Measurements from ENCODE around the gene NIP7. TPM values are rescaled to one million over a fixed set of nuclear protein-coding genes. Genes with fewer than 3 reads are reported as not detected.

The NIP7 gene
- total RNA-seq, 1 donor from 2014 or later = 29.0 TPM

DNA sequence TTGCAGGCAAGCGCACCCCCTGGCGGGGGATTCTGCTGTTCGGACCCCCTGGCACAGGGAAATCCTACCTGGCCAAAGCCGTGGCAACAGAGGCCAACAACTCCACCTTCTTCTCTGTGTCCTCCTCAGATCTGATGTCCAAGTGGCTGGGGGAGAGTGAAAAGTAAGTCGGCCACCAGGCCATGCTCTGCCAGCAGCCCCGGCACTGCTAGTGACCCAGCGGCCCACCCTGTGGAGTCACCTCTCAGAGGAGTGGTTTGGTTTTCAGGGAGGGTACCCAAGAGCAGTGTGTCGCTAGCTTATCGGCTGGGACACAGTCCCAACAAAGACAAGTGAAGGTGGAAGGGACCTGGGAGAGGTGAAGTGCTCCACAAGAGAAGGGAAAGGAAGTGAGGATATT, 20.2 kb upstream of the NIP7 start:
- no peak for ATAC-seq

DNA sequence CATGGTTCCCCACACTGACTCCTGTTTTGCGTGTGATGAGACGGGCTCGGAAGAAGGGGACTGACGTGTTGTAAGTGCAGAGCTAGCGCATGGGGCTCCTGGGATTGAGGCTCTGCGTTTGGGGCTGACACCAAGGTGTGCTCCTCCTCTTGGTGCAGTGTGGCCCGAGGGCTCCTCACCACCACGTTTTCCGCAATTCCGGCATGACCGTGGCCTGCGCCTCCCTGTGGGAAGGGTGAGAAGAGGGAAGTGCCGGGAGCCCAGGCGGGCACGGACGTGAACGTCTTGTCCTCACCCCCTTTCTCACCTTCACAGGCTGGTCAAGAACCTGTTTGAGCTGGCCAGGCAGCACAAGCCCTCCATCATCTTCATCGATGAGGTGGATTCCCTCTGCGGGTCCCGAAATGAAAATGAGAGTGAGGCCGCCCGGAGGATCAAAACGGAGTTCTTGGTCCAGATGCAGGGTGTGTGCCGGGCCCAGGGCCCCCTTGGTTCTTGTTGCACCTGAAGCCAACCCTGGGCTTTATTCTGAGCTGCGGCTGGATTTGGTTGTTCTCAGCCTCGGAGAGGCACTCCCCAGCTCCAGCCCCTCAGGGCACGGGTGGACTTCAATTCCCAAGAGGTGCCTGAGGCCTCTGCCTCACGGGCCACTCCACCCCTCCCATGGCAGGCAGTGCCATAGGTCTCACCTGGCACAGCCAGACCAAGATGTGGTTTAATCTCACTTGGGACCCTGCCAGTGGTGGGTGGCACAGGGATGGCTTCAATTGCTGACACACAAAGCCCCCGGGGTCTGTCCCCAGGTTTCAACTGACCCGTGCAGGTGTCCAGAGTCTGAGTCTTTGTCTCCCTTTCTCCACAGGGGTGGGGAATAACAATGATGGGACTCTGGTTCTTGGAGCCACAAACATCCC, 19.5 kb upstream of the NIP7 start:
- ATAC-seq = no peak

DNA sequence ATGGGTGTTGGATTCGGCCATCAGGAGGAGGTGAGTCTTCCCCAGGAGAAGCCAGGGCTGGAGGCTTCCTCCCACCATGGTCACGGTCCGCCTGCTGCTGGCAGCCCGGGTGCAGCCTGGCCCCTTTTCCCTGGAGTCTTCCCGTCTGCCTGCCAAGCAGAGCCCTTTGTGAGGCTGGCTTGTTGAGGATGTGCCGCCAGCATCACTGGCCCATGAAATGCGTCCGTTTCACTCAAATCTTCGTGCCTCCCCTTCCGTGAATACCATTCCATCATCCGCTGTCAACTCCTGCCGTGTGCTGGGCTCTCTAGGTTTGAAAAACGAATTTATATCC, 18.9 kb upstream of the NIP7 start:
- ATAC-seq = no peak

DNA sequence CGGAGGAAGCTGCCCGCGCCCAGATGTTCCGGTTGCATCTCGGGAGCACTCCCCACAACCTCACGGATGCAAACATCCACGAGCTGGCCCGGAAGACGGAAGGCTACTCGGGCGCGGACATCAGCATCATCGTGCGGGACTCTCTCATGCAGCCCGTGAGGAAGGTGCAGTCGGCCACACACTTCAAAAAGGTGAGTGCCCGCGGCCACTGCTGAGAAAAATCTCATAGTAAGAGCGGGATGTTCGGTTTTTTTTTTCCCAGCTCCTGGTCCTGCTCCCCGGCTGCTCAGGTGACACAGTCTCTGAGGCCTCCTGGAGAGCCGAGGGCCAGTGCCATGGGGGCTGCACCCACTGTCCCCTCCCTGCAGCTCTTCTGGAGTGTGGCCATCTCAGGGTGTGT, 18.5 kb upstream of the NIP7 start:
- no peak for ATAC-seq

DNA sequence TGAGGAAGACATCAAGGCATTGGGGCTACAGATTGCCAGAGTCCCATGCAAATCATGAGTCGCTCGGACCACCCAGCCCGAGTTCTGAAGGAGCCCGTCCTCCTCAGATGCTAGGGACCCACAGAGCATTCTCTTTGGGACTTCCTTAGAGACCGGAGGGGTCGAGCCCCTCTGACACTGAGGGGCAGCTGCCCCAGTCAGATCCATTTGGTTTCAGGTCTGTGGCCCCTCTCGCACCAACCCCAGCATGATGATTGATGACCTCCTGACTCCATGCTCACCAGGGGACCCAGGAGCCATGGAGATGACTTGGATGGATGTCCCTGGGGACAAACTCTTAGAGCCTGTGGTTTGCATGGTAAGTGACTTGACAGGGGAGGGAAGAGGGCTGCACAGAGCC, 17.2 kb upstream of the NIP7 start:
- no peak for ATAC-seq

DNA sequence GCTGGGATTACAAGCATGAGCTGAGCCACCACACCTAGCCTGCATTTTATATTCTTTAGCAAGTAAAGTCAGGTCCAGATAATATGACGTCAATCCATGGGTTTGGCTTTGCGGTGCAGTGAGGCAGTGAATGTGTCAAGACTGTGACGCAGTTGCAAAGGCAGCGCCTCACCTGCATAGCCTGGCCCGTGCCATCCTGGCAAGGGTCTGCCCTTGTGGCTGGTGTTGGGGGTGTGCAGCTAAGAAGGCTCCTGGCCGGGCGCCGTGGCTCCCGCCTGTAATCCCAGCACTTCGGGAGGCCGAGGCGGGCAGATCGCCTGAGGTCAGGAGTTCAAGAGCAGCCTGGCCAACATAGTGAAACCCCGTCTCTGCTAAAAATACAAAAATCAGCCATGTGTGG, 16.2 kb upstream of the NIP7 start:
- peak; percentile 13 for ATAC-seq

DNA sequence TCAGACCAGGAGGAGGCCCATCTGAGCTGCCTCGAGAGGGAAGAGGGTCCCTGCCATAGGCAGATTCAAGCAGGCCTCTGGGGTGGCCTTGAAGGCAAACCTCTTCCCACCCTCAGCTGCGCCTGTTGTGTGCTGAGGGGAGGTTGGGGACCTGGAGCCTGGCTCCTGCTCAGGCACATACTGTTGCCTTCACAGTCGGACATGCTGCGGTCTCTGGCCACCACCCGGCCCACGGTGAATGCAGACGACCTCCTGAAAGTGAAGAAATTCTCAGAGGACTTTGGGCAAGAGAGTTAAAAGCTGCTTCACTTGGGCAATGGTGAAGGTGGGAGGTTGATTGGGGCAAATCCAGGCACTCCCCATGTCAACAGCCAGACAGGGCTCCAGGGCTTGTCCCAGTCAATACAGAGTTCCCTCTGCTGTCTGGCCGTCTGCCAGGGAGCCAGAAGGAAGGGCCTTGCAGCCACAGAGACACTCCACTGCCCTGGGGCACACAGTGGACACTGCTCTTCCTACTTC, 15.5 kb upstream of the NIP7 start:
- no peak for ATAC-seq

DNA sequence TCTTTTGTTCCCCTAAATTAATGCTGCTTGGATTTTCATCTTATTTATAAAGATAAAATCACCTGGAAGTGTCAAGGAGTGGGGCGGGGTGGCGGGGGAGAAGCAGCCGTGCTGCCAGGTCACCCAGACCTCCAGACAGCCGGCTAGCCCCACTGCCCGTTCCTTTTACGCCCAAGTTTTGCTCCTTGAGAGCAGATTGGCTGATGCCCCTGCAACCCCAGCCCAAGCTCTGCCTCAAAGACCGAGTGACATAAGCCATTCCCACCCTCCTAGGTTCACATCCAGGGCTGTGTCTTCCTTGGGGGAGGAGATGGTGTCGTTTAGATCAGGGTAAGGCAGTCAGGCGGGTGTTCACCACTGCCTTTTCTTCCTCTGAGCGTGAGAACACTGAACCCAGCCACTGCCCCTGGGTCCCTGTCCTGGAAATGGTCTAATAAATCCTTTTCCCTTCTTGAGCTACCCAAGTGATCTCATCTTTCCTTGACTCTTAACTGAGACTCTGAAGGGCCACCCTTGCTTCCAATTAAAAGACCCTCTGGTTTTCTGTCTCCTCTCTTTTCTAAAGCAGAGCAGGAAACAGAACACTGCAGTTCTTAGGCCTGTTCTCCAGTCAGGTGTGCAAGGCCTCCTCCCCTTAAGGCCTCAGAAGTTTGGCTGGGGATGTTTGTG, 14.9 kb upstream of the NIP7 start:
- no peak for ATAC-seq

DNA sequence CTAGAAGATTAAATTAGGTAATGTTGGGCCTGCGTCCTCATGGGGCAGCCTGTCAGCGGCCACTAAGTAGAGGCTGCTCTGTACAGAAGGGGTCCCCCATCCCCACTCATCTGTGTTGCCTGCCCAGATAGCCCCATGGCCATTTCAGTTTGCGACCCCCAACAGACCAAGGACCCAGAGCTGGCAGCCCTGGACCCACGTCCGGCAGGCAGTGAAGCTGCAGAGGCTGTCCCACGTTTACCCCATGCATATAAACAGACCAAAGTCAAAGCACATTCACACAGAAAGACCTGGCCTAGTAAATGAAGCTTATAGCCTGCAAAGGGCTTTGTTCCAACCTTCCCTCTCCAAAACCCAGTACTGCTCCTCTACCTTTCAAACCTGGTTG, 13.8 kb upstream of the NIP7 start:
- no peak for ATAC-seq

DNA sequence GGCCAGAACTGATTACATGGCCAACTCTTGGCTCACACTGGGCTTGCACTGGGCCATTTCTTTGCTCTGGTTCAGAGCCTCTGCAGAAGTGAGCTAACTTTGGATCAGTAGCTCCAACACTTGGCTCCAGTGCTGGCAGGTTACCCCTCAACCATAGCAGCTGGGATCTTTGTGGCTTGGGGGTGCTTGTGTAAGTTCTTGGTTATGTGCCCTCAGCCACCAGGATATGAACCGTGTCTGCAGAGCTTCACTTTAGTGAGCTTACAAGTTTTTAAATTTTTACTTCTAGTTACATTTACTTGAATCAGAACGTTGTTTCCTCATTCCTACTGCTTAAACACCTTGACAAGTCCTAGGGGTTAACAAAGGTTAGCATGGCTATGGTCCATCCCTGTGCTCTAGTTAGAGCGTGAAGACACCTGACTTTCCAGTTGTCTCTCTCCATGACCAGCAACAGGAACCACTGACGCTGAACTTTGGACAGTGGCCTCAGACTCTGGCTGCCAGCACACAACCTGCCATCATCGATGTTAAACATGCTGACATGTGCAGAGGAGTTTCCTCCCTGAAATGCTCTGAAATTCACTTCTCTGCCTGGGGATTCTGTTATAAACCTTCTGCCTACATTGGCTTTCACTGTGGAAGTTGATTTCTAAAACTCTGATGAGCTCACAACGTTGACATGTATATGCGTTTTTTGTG, 13.2 kb upstream of the NIP7 start:
- peak; percentile 34 for ATAC-seq

DNA sequence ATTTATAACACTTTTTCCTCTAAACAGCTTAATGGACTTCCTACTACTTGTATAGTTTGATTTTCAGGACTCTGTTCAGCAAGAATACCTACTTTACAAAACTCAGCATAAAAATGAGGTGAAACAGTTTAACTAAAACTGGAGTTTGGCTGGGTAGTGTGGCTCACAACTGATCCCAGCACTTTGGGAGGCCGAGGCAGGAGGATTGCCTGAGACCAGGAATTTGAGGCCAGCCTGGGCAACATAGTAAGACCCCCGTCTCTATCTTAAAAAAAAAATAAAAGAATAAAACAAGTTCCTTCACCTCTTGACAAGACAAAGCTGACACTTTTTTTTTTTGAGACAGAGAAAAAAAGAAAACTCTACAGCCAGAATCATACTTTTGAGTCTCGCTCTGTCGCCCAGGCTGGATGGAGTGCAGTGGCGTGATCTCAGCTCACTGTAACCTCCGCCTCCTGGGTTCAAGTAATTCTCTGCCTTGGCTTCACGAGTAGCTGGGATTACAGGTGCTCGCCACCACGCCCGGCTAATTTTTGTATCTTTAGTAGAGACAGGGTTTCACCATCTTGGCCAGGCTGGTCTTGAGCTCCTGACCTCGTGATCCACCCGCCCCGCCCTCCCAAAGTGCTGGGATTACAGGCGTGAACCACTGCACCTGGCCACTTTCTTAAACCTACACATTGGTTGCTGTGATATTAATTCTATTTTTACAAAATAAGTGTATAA, 11.8 kb upstream of the NIP7 start:
- ATAC-seq = no peak

DNA sequence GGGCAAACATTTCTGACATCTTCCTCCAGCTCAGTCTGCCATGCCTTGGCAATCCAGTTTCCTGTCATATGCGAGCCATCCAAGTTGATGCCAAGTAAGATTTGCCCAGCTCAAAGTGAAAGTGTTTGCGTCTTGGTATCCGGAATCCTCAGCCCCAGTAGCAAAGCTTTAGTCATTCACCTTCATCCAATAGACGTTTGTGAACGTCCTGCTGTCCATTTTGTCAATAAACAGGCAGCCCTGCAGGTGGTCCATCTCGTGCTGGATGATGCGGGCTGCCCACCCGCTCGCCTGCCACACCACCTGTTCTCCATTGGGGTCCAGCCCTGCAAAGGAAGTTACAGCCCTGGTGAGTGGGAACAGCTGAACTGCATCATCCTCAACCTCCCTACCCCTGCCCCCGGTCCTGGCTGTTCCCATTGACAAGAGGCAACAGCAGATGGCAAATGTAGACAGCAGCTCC, 10.7 kb upstream of the NIP7 start:
- no peak for ATAC-seq

DNA sequence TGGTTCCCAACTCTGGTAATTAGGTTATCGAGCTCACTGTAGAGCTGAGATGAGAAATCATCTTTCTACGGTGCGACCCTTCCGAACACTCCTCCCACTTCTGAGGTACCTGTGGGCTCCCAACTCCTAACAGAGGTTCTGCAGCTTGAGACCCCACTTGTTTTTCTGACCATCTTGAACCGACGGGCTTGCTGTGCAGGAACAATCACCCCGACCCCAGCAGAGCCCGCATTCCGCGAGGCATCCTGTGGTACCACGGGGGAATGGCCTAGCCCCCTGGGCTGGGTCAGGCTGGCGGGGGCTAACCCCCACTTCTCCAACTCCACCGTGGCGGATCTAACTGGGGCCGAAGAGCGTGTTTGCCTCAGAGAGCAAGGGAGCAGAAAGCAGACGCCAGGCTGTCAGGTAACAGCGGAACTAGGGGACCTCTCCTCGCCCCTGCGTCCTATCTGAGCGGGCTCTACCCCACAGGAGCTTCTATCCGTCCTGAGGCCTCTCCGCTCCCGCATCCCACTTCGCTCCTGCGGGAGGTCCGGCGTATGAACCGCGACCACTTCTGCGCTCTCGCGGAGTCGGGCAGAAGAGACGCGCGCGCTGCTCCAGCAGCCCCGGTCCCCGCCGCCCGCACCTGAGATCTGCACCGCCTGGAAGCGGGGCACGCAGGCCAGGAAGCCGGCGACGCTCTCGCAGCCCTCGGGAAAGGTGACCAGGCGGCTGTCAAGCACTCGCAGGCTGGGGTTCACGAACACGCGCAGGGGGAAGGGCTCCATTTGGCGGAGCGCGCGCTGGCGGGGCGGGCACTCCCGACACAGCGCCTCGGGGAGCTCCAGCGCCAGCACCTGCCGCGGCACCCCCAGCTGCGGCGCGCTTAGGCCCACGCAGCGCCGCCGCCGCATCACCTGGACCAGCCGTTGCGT, 9.9 kb upstream of the NIP7 start:
- ATAC-seq = peak; percentile 61

DNA sequence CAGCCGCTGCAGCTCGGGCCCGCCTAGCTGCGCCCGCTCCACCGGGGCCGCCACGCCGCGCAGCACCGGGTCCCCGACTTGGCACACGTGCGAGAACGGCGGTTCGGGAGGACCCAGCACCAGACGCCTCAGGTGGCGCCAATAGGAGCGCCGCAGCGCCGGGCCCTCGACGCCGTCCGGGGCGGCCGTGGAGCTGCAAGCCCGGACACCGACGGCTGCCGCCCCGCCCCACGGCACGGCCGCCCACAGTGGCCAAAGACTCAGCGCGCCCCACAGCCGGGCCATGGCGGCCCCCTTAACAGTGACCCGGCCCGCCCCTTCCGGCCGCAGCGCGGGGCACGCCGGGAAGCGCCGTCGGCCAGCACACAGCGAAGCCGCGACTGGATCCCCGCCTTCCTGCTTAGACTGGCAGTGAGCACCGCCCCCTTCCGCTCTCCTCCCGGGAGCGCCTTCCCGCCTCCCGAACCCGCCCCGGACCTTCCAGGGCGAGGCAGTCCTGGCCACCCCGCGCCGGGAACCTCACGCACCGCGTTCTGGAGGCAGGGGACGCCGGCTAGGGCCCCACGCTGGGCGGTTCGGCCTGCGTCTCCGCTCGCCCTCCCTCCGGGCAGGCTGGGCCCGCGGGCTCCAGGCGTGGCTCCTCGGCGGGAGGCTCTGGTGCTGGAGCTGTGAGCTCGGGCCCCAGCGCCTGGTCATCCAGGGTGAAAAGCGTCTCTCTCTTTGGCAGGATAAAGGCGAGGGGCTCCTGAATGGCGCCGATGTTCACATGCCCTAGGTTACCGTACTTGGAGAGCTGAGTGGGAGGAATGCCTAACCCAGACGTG, 9.1 kb upstream of the NIP7 start, which contains the start of gene PDF:
TSS of gene PDF (minus strand) at position 303 of the 824 bp plus-strand sequence. CDS start at position 285, 18 bp downstream.
- ATAC-seq = peak; percentile 90

DNA sequence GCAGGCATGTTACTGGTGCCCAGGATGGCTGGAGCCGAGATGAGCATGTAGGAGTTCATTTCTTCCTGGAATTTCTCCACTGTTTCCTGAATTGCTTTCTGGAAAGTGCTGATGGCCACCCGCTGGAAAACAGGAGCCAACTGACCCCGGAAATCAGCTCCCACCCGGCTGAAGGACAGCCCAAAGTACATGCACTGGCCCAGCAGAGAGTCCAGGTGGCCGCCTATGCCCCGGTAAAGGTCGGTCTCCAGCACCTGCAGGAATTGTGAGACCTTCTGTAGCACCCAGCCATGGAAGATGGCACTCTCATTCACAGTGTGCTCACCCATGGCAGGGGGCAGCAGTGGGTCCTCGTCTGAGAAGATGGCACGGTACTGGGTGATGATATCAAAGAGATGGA, 4.9 kb upstream of the NIP7 start:
- ATAC-seq = no peak

DNA sequence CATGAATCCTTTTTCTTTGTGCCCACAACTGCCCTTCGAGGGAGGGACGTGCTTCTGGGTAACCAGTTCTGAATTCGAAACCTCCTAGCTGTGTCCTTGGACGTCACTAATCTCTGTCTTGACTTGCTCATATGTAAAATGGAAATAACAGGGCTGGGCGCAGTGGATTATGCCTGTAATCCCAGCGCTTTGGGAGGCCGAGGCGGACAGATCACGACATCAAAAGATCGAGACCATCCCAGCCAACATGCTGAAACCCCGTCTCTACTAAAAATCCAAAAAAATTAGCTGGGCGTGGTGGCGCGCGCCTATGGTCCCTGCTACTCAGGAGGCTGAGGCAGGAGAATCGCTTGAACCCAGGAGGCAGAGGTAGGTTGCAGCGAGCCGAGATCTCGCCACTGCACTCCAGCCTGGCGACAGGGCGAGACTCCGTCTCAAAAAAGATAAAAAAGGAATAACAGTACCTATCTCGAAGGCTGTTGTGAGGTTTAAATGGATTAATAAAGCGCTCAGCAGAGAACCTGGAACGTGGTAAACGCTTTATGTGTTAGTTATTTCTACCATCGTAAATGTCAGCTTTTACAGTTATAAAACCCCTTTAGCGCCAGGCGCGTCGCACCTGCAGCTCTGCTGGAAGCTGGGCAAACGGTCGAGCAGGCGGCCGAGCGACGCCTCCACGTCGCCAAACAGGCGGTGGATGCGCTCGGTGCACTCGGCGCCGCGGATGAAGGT, 849 bp upstream of the NIP7 start:
- ATAC-seq = no peak

DNA sequence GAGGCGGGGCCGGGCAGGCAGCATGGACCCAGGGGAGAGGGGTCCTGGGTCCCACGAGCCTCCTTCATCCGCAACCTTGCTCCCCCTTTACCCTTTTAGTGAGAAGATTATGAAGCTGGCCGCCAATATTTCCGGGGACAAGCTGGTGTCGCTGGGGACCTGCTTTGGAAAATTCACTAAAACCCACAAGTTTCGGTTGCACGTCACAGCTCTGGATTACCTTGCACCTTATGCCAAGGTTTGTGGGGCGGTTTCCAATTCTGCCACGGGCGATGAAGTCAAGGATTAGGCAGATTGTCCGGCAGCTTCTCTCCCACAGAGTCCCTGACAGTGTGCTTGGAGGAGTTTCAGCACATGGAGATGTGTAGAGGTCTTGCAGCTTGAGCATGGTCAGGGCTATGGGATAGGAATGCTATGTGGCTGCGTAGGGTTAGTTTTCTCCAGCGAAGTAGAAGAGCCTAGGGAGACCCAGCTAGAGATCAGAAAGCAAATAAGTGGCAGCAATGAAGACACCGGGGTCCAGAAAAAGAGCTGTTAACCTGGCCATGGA, 598 bp downstream of the NIP7 start:
- peak; percentile 31 for ATAC-seq

DNA sequence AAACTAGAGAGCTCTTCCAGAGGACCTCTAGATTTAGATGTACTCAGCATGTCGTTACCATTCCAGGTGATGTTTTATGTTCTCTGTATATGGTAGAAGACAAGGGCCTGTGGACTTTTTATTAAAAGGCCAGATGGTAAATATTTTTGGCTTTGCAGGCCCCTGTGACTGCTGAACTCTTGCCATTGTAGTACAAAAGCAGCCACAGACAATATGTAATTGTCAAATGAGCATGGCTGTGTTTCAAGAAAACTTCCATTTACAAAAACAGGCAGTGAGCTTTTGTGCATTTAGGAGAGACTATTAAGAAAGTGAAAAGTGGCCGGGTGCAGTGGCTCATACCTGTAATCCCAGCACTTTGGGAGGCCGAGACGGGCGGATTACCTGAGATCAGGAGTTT, 4.6 kb downstream of the NIP7 start:
- no peak for ATAC-seq

DNA sequence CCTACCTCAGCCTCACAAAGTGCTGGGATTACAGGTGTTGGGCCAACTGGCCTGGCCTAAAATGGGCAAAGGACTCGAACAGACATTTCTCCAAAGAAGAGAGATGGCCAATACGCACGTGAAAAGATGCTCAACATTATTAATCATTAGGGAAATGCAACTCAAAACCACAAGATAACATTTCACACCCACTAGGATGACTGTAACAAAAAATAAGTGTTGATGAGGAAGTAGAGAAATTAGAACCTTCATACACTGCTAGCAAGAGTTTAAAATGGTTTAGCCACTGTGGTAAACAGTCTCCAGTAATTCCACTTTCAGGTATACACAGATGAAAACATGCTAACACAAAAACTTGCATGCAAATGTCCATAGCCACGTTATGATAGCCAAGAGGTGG, 6.4 kb downstream of the NIP7 start:
- ATAC-seq = no peak

Measured in esophagus mucosa (tissue), 1 donor.